Measurements from ENCODE around the gene XXYLT1. TPM values are rescaled to one million over a fixed set of nuclear protein-coding genes. Genes with fewer than 3 reads are reported as not detected.
A peak's percentile ranks its signal among the peaks of the same experiment; 100 is the strongest.

Gene XXYLT1
- total and polyA plus RNA-seq, 2 of the 8 experiments (the other 6 are each of a cell fraction or from before 2014, with no cell fraction given) = 18.9 to 23.8 TPM

- H4K91ac ChIP-seq (replicated peaks; ENCODE audit: insufficient read length, low read length) = no peak overlapping the region
- POLR2A ChIA-PET (ENCODE audit: partially characterized antibody) = no interaction called here
- H2BK120ac ChIP-seq (replicated peaks; ENCODE audit: low read depth, low read length) = no peak overlapping the region
- H3K27me3 ChIP-seq (replicated peaks in 1 of 4; ENCODE audit: control insufficient read depth in 3 of 4, extremely low read depth in 1 of 4, insufficient read depth in 3 of 4, low read length in 3 of 4) = no peaks in the 10 kb centered on the region
- H3K18ac ChIP-seq (ENCODE audit: extremely low read depth, low read length) = no peak overlapping the region
- no peak overlapping the region for H2AFZ ChIP-seq (ENCODE audit: low read length)
- H3K9ac ChIP-seq (replicated peaks in 1 of 4; ENCODE audit: extremely low read depth in 1 of 4, low read depth in 3 of 4, low read length in 3 of 4) = no peak overlapping the region
- no peak overlapping the region for H3K56ac ChIP-seq (replicated peaks; ENCODE audit: insufficient read length, low read depth, low read length)
- H3K23me2 ChIP-seq (ENCODE audit: low read depth, low read length) = 0 out of 2 replicates have a peak, but pooled peaks cover 2% of the 10 kb centered on the region
- H2BK15ac ChIP-seq (ENCODE audit: low read length) = no peak overlapping the region
- H2BK5ac ChIP-seq (ENCODE audit: low read depth, low read length) = 0 out of 2 replicates have a peak overlapping the region, but pooled peaks have one; percentile 32
- no peak overlapping the region for H3K14ac ChIP-seq (ENCODE audit: insufficient read length)
- H3K4me1 ChIP-seq (replicated peaks in 1 of 4; ENCODE audit: control insufficient read depth in 3 of 4, insufficient read depth in 4 of 4, low read length in 3 of 4) = peaks cover 0 to 7% (median 4%) of the 10 kb centered on the region in 4 experiments; a peak in 4 of 7 replicates
- no peaks in the 10 kb centered on the region; a peak in 1 of 8 replicates for H3K36me3 ChIP-seq (ENCODE audit: control insufficient read depth in 2 of 4, insufficient read depth in 4 of 4, low read length in 3 of 4)
- H4K5ac ChIP-seq (ENCODE audit: insufficient read length, low read depth, low read length) = no peak overlapping the region
- TF ChIP-seq, protein P1, sequence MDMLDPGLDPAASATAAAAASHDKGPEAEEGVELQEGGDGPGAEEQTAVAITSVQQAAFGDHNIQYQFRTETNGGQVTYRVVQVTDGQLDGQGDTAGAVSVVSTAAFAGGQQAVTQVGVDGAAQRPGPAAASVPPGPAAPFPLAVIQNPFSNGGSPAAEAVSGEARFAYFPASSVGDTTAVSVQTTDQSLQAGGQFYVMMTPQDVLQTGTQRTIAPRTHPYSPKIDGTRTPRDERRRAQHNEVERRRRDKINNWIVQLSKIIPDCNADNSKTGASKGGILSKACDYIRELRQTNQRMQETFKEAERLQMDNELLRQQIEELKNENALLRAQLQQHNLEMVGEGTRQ (IDR thresholded peaks at IDR 0.05; ENCODE audit: low read length) = no peak
- TF ChIP-seq, protein P2, sequence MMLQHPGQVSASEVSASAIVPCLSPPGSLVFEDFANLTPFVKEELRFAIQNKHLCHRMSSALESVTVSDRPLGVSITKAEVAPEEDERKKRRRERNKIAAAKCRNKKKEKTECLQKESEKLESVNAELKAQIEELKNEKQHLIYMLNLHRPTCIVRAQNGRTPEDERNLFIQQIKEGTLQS (IDR thresholded peaks at IDR 0.05; ENCODE audit: insufficient read depth, low read depth, low read length) = no peak
- TF ChIP-seq RNF2 (IDR thresholded peaks at IDR 0.05; ENCODE audit: borderline replicate concordance, low read depth, low read length, missing control alignments, poor library complexity, severe bottlenecking) = no peak
- TF ChIP-seq TAF7 (optimal IDR thresholded peaks at IDR 0.05; ENCODE audit: borderline replicate concordance, low read depth, low read length) = no peak
- no peak for TF ChIP-seq SP4 (IDR thresholded peaks at IDR 0.05; ENCODE audit: low read length)
- TF ChIP-seq BRCA1 (IDR thresholded peaks at IDR 0.05; ENCODE audit: low read depth, low read length) = no peak
- TF ChIP-seq SP2 (IDR thresholded peaks at IDR 0.05; ENCODE audit: low read length) = no peak
- no peak for TF ChIP-seq POLR2A (IDR thresholded peaks at IDR 0.05; ENCODE audit: control extremely low read depth in 1 of 2, low read depth in 2 of 2, low read length in 2 of 2)
- no peak for TF ChIP-seq YY1 (IDR thresholded peaks at IDR 0.05; ENCODE audit: low read depth, low read length)
- no peak for TF ChIP-seq CBX8 (IDR thresholded peaks at IDR 0.05; ENCODE audit: borderline replicate concordance, low read depth, low read length)
- no peak for TF ChIP-seq CREB1 (IDR thresholded peaks at IDR 0.05)
- peaks cover 0 to 34% of the 10 kb centered on the region in 2 experiments; a peak in 2 of 4 replicates for H3K79me2 ChIP-seq (ENCODE audit: control insufficient read depth in 1 of 2, insufficient read depth in 2 of 2, low read length in 2 of 2)
- 91% methylated on average over 11 of the region's 12 CpGs; no CpG with 5 or more reads in 1 of the 2 experiments for WGBS, 2 experiments (ENCODE audit: extremely low coverage in 1 of 2, insufficient coverage in 1 of 2, insufficient read length in 1 of 2, insufficient replicate concordance in 2 of 2, low coverage in 1 of 2, low lambda C conversion rate in 2 of 2, missing lambda C conversion rate in 1 of 2)
- no peak overlapping the region for H3K23ac ChIP-seq (ENCODE audit: insufficient read length)
- H2AK5ac ChIP-seq (ENCODE audit: low read depth, low read length) = no peak overlapping the region
- H4K20me1 ChIP-seq (replicated peaks in 1 of 2; ENCODE audit: control insufficient read depth in 1 of 2, insufficient read depth in 2 of 2, low read length in 2 of 2) = peaks cover 3 to 13% of the 10 kb centered on the region in 2 experiments
- H3K79me1 ChIP-seq (ENCODE audit: low read depth, low read length) = peaks cover 13% of the 10 kb centered on the region; the same call in 1 of the 2 replicates
- H3K4me2 ChIP-seq (ENCODE audit: insufficient read depth in 1 of 2, low read depth in 2 of 2, low read length in 2 of 2) = no peak overlapping the region
- H3K27ac ChIP-seq (ENCODE audit: low read depth, low read length) = no peak overlapping the region
- H2BK20ac ChIP-seq (ENCODE audit: low read length) = no peak overlapping the region
- DNase-seq (ENCODE audit: low read depth in 1 of 2, low spot score in 2 of 2) (peak in 1 of 2 experiments; percentile 41), FAIRE-seq (no peak)
- H3K4ac ChIP-seq (replicated peaks; ENCODE audit: insufficient read length, low read depth, low read length) = no peak overlapping the region
- CTCF ChIA-PET (ENCODE audit: partially characterized antibody) = interaction anchor here (0.7 to 4.0 kb wide), 4 partner anchors 11 to 98 kb away, joined by 3 to 14 read pairs (median 3); no protein-coding TSS in a partner anchor
- H3K4me3 ChIP-seq (ENCODE audit: extremely low read depth in 1 of 4, insufficient read depth in 2 of 4, low read depth in 3 of 4, low read length in 4 of 4) = no peak overlapping the region
- no peaks in the 10 kb centered on the region for H3K9me3 ChIP-seq (ENCODE audit: insufficient read depth in 2 of 2, low read depth in 1 of 2, low read length in 1 of 2)
- no peak overlapping the region for H2BK12ac ChIP-seq (ENCODE audit: low read depth, low read length)
- no peak overlapping the region for H4K8ac ChIP-seq (ENCODE audit: extremely low read depth, insufficient read depth, low read length)
These were observed 32.8 kb downstream of the XXYLT1 start for GRCh38 chr3:195238081-195238571.
